ENCODE measurements around the gene LILRA1. TPM values are rescaled to one million over a fixed set of nuclear protein-coding genes. Genes with fewer than 3 reads are reported as not detected.
"Not testable (repeated sequence)": the region's sequence is repeated elsewhere in the genome, so short reads cannot be mapped to it uniquely, and the experiment has no call there.

LILRA1 gene
- total and polyA plus RNA-seq, 3 experiments from 2014 or later = not detected

- CTCF ChIA-PET; H3K9me3 Mint-ChIP-seq; POLR2A ChIA-PET; H3K36me3 ChIP-seq (ENCODE audit: insufficient read depth, low read length); H3K9me3 ChIP-seq (ENCODE audit: low read length); DNase-seq; H3K4me1 Mint-ChIP-seq; H3K36me3 Mint-ChIP-seq; H3K4me1 ChIP-seq (ENCODE audit: insufficient read depth, low read length); H3K27me3 ChIP-seq (ENCODE audit: insufficient read depth, low read length, poor library complexity, severe bottlenecking); H3K4me3 ChIP-seq (ENCODE audit: low read length); H3K27ac ChIP-seq (ENCODE audit: low read depth, low read length); H3K4me3 Mint-ChIP-seq: not testable (repeated sequence)
- peak overlapping the region in 1 of 8 donors; percentile 63 for H3K27ac Mint-ChIP-seq
- H3K27me3 Mint-ChIP-seq = peaks cover 17 to 42% of the 10 kb centered on the region in 2 donors
These were observed 39.1 kb downstream of the LILRA1 start for GRCh38 chr19:54632517-54632916.

- no peak overlapping the region for H3K4me3 Mint-ChIP-seq
- H3K36me3 ChIP-seq (ENCODE audit: insufficient read depth, low read length) = no peaks in the 10 kb centered on the region
- H3K27me3 Mint-ChIP-seq = peaks cover 14 to 33% of the 10 kb centered on the region in 2 donors
- no peak for DNase-seq
- no peak overlapping the region for H3K4me3 ChIP-seq (ENCODE audit: low read length)
- CTCF ChIA-PET = no interaction called here
- H3K9me3 ChIP-seq (ENCODE audit: low read length) = no peaks in the 10 kb centered on the region
- POLR2A ChIA-PET = no interaction called here
- H3K27ac ChIP-seq (ENCODE audit: low read depth, low read length) = no peak overlapping the region
- H3K4me1 ChIP-seq (ENCODE audit: insufficient read depth, low read length) = no peaks in the 10 kb centered on the region
- H3K9me3 Mint-ChIP-seq = peaks cover 0 to 2% (median 0%) of the 10 kb centered on the region in 5 donors
- peaks cover 0 to 5% (median 0%) of the 10 kb centered on the region in 3 donors for H3K4me1 Mint-ChIP-seq
- H3K27ac Mint-ChIP-seq = no peak overlapping the region
- no peaks in the 10 kb centered on the region for H3K36me3 Mint-ChIP-seq
- no peaks in the 10 kb centered on the region for H3K27me3 ChIP-seq (ENCODE audit: insufficient read depth, low read length, poor library complexity, severe bottlenecking)
These were observed 40.0 kb downstream of the LILRA1 start for GRCh38 chr19:54633401-54633800.

- H3K4me3 Mint-ChIP-seq; H3K36me3 ChIP-seq (ENCODE audit: insufficient read depth, low read length); H3K4me1 ChIP-seq (ENCODE audit: insufficient read depth, low read length); H3K36me3 Mint-ChIP-seq; H3K4me3 ChIP-seq (ENCODE audit: low read length); POLR2A ChIA-PET; H3K9me3 ChIP-seq (ENCODE audit: low read length); H3K27me3 ChIP-seq (ENCODE audit: insufficient read depth, low read length, poor library complexity, severe bottlenecking); H3K9me3 Mint-ChIP-seq; DNase-seq; H3K27ac ChIP-seq (ENCODE audit: low read depth, low read length); H3K4me1 Mint-ChIP-seq; CTCF ChIA-PET; H3K27ac Mint-ChIP-seq: not testable (repeated sequence)
- H3K27me3 Mint-ChIP-seq = peaks cover 18 to 22% of the 10 kb centered on the region in 2 donors
These were observed 42.6 kb downstream of the LILRA1 start for GRCh38 chr19:54636081-54636480.

GRCh38 chr19:54638683-54639082 lies 45.3 kb downstream of the LILRA1 start:
- CTCF ChIA-PET = no interaction called here
- H3K27me3 Mint-ChIP-seq = peaks cover 16 to 19% of the 10 kb centered on the region in 2 donors

GRCh38 chr19:54642953-54643352 lies 49.5 kb downstream of the LILRA1 start:
- H3K4me3 Mint-ChIP-seq; DNase-seq; H3K9me3 ChIP-seq (ENCODE audit: low read length); H3K27ac Mint-ChIP-seq; H3K36me3 Mint-ChIP-seq; H3K27ac ChIP-seq (ENCODE audit: low read depth, low read length); H3K4me1 ChIP-seq (ENCODE audit: insufficient read depth, low read length); POLR2A ChIA-PET; H3K4me1 Mint-ChIP-seq; H3K36me3 ChIP-seq (ENCODE audit: insufficient read depth, low read length); H3K9me3 Mint-ChIP-seq; H3K27me3 ChIP-seq (ENCODE audit: insufficient read depth, low read length, poor library complexity, severe bottlenecking); CTCF ChIA-PET; H3K4me3 ChIP-seq (ENCODE audit: low read length): not testable (repeated sequence)
- peaks cover 12 to 19% of the 10 kb centered on the region in 2 donors for H3K27me3 Mint-ChIP-seq

More at GRCh38 chr19:54638683-54639082, 45.3 kb downstream of the LILRA1 start:
- H3K36me3 ChIP-seq (ENCODE audit: insufficient read depth, low read length) = no peaks in the 10 kb centered on the region
- Mint-ChIP-seq H3K9me3 (no peaks in the 10 kb centered on the region), H3K4me3 (no peak overlapping the region), H3K27ac (no peak overlapping the region), H3K36me3 (no peaks in the 10 kb centered on the region), H3K4me1 (no peaks in the 10 kb centered on the region)
- no peak for DNase-seq
- H3K4me3 ChIP-seq (ENCODE audit: low read length) = no peak overlapping the region
- H3K4me1 ChIP-seq (ENCODE audit: insufficient read depth, low read length) = no peaks in the 10 kb centered on the region
- POLR2A ChIA-PET = no interaction called here
- no peaks in the 10 kb centered on the region for H3K27me3 ChIP-seq (ENCODE audit: insufficient read depth, low read length, poor library complexity, severe bottlenecking)
- no peaks in the 10 kb centered on the region for H3K9me3 ChIP-seq (ENCODE audit: low read length)
- no peak overlapping the region for H3K27ac ChIP-seq (ENCODE audit: low read depth, low read length)

- H3K4me1 ChIP-seq (ENCODE audit: insufficient read depth, low read length); H3K9me3 ChIP-seq (ENCODE audit: low read length); POLR2A ChIA-PET; DNase-seq; H3K36me3 ChIP-seq (ENCODE audit: insufficient read depth, low read length); H3K27ac ChIP-seq (ENCODE audit: low read depth, low read length); H3K36me3 Mint-ChIP-seq; H3K9me3 Mint-ChIP-seq; H3K27me3 ChIP-seq (ENCODE audit: insufficient read depth, low read length, poor library complexity, severe bottlenecking); H3K4me3 Mint-ChIP-seq; H3K4me1 Mint-ChIP-seq; CTCF ChIA-PET; H3K4me3 ChIP-seq (ENCODE audit: low read length): not testable (repeated sequence)
- peak overlapping the region in 1 of 8 donors; percentile 60 for H3K27ac Mint-ChIP-seq
- peaks cover 10 to 25% of the 10 kb centered on the region in 2 donors for H3K27me3 Mint-ChIP-seq
These were observed 50.2 kb downstream of the LILRA1 start for GRCh38 chr19:54643583-54643982.

- no peak for DNase-seq
- H3K36me3 Mint-ChIP-seq = no peaks in the 10 kb centered on the region
These were observed 50.6 kb downstream of the LILRA1 start for GRCh38 chr19:54644056-54644455.

GRCh38 chr19:54646331-54646841 lies 53.0 kb downstream of the LILRA1 start:
- H3K9me3 ChIP-seq (ENCODE audit: low read length) = no peaks in the 10 kb centered on the region
- no peaks in the 10 kb centered on the region for H3K27me3 ChIP-seq (ENCODE audit: insufficient read depth, low read length, poor library complexity, severe bottlenecking)
- ChIA-PET CTCF (no interaction called here), POLR2A (no interaction called here)
- no peaks in the 10 kb centered on the region for H3K4me1 ChIP-seq (ENCODE audit: insufficient read depth, low read length)
- Mint-ChIP-seq H3K4me3 (no peak overlapping the region), H3K4me1 (no peaks in the 10 kb centered on the region), H3K27me3 (peaks cover 15 to 16% of the 10 kb centered on the region in 2 donors), H3K27ac (no peak overlapping the region), H3K36me3 (no peaks in the 10 kb centered on the region), H3K9me3 (no peaks in the 10 kb centered on the region)
- DNase-seq = no peak
- H3K36me3 ChIP-seq (ENCODE audit: insufficient read depth, low read length) = no peaks in the 10 kb centered on the region
- no peak overlapping the region for H3K27ac ChIP-seq (ENCODE audit: low read depth, low read length)
- H3K4me3 ChIP-seq (ENCODE audit: low read length) = no peak overlapping the region

More at GRCh38 chr19:54644056-54644455, 50.6 kb downstream of the LILRA1 start:
- Histone ChIP-seq H3K9me3 (ENCODE audit: low read length) (no peaks in the 10 kb centered on the region), H3K4me1 (ENCODE audit: insufficient read depth, low read length) (no peaks in the 10 kb centered on the region), H3K36me3 (ENCODE audit: insufficient read depth, low read length) (no peaks in the 10 kb centered on the region), H3K4me3 (ENCODE audit: low read length) (no peak overlapping the region), H3K27me3 (ENCODE audit: insufficient read depth, low read length, poor library complexity, severe bottlenecking) (no peaks in the 10 kb centered on the region), H3K27ac (ENCODE audit: low read depth, low read length) (no peak overlapping the region)
- ChIA-PET CTCF (no interaction called here), POLR2A (no interaction called here)
- H3K27me3 Mint-ChIP-seq = peaks cover 8 to 26% of the 10 kb centered on the region in 2 donors
- no peaks in the 10 kb centered on the region for H3K4me1 Mint-ChIP-seq
- no peak overlapping the region for H3K4me3 Mint-ChIP-seq
- H3K9me3 Mint-ChIP-seq = no peaks in the 10 kb centered on the region
- H3K27ac Mint-ChIP-seq = no peak overlapping the region

GRCh38 chr19:54648129-54648528 lies 54.7 kb downstream of the LILRA1 start:
- no peaks in the 10 kb centered on the region for H3K4me1 ChIP-seq (ENCODE audit: insufficient read depth, low read length)
- H3K9me3 ChIP-seq (ENCODE audit: low read length) = no peaks in the 10 kb centered on the region
- H3K27me3 ChIP-seq (ENCODE audit: insufficient read depth, low read length, poor library complexity, severe bottlenecking) = no peaks in the 10 kb centered on the region
- DNase-seq = no peak
- peaks cover 9 to 18% of the 10 kb centered on the region in 2 donors for H3K27me3 Mint-ChIP-seq
- H3K4me3 Mint-ChIP-seq = no peak overlapping the region
- no peaks in the 10 kb centered on the region for H3K36me3 Mint-ChIP-seq
- ChIA-PET POLR2A (no interaction called here), CTCF (no interaction called here)
- H3K4me3 ChIP-seq (ENCODE audit: low read length) = no peak overlapping the region
- H3K27ac Mint-ChIP-seq = no peak overlapping the region
- no peaks in the 10 kb centered on the region for H3K9me3 Mint-ChIP-seq
- no peaks in the 10 kb centered on the region for H3K36me3 ChIP-seq (ENCODE audit: insufficient read depth, low read length)
- no peak overlapping the region for H3K27ac ChIP-seq (ENCODE audit: low read depth, low read length)
- H3K4me1 Mint-ChIP-seq = no peaks in the 10 kb centered on the region

Measured in CD8-positive, alpha-beta memory T cell (primary cell).